Peyer's patch (tissue), 4 donors: ENCODE data around the gene COX14.

Experiments used
- POLR2A ChIP-seq, 2 donors: fragments of 450-650 bp; IDR thresholded peaks; one replicate each; pipeline ENCODE4 v1.5.1; 2017; ENCODE audit warnings: antibody characterized with exemption in 2 of 2, mild to moderate bottlenecking in 2 of 2, moderate library complexity in 2 of 2
- TF ChIP-seq, protein P1 (sequence below), 6 experiments: fragments of 450-650 bp in 4 of 6; fragments of 200-600 bp in 2 of 6; sonication (generic) in 1 of 6; IDR thresholded peaks; one replicate each; pipeline ENCODE4 v1.5.1; 2017 to 2019; ENCODE audit warnings: antibody characterized with exemption in 6 of 6, mild to moderate bottlenecking in 3 of 6, moderate library complexity in 1 of 6

DNA sequence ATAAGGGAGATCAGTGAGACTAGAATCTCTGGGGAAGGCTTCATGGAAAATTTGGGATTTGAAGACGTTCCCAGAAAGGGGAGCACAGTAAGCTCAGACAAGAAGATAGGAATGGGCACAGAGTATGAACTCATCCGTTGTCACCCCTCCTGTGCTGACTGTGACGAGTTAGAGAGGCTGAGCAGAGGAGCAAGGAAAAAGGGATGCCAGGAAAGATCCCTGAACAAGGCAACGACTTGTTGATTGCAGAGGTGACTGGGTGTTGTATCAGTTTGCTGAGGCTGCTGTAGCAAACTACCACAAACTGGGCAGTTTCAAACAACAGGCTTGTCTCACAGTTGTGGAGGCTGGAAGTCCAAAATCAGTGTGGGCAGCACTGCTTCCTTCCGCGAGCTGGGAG lies 14.1 kb upstream of the COX14 start:
- TF ChIP-seq POLR2A (IDR thresholded peaks at IDR 0.05): no peak
- TF ChIP-seq, protein P1, sequence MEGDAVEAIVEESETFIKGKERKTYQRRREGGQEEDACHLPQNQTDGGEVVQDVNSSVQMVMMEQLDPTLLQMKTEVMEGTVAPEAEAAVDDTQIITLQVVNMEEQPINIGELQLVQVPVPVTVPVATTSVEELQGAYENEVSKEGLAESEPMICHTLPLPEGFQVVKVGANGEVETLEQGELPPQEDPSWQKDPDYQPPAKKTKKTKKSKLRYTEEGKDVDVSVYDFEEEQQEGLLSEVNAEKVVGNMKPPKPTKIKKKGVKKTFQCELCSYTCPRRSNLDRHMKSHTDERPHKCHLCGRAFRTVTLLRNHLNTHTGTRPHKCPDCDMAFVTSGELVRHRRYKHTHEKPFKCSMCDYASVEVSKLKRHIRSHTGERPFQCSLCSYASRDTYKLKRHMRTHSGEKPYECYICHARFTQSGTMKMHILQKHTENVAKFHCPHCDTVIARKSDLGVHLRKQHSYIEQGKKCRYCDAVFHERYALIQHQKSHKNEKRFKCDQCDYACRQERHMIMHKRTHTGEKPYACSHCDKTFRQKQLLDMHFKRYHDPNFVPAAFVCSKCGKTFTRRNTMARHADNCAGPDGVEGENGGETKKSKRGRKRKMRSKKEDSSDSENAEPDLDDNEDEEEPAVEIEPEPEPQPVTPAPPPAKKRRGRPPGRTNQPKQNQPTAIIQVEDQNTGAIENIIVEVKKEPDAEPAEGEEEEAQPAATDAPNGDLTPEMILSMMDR (IDR thresholded peaks at IDR 0.05): no peak
